DMS 273 treated with DMSO at 0.1 percent for 48 hours (cell line): ENCODE results near the gene NR2F1-AS1.
"Not testable (repeated sequence)": the region's sequence is repeated elsewhere in the genome, so short reads cannot be mapped to it uniquely, and the experiment has no call there.

ENCODE experiments used
- DNase-seq: peaks from one replicate; lab custom pipeline; 2025; lab: John Stamatoyannopoulos, UW

The NR2F1-AS1 gene

DNA sequence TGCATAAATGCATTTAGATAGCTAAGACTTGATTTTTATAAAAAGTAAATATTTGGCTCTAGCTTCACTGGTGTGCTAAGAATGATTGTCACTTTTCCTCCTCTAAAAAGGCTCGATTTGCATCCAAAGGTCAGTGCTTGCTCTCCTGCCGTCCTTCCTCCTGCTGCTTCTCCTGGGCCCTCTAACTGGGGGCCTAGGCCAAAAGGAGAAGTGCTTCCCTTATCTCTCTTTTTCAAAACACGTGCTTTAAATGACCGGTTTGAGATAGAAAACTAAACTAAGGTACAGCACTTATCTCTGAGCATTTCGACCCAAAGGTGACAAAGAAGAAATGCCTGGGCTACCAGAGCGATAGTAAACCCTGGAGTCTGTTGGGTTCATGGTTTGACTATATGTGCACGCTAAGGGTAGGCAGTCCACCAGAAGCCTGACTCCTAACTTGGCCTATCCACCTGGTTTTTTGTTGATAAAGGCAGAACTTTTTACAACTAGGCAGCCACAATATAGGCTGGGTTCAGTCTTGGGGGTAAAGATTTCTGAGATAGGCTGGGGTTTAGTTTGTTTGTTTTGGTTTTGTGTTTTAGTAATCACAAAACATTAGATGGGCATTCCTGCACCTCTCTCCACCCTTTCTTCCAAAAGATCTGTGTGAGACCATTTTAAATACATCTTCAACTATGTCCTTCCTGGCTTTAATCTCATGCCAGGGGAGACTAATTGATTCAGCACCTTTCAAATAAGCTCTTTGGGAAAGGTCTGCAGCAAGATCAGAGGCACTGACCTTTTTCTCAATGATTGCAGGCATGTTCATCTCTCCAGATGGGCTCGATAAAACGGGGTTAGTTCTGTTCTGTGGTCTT is 3.8 kb downstream of the NR2F1-AS1 start:
- no peak for DNase-seq

DNA sequence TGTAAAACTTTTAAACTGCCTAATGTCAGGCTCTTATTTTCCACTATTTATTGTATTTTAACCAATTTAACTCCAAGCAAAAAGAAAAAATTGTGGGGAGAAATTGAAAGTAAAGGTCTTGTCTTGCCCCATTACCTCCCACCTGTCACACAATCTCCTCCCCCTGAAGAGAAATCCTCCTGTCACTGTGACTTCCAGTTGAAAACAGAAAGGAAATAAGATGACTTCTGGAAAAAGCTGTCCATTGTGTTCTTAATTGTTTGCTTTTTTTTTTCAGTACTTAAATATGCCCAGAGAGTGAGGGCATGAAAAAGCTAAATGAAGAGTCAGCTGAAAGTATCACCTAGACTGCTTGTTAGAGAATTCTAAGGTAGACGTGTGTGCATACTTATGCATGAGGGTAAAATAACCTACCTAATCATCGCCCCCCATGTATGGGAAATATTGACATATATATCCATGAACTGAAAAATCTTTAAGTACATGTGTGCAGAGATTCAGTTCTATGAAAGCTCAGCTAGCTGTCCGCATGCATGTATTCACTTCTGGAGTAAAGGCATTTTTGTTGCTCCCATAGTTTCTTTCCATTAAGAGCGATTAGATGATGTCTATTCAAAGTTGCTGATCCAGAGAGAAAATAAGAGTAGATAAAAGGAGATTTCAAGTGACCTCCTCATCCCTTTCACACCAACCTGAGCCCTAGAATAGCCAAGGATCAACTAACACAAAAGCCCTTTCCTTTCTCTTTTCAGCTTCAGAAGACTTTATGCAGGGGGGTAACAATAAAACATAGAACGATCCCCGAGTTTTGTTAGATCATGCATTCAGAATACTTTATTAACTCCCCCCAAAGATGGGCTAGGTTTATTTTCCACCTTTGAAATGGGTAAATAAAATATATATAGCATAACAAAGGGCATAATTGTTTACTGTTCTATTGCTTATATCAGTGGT is 5.3 kb downstream of the NR2F1-AS1 start:
- DNase-seq: no peak

DNA sequence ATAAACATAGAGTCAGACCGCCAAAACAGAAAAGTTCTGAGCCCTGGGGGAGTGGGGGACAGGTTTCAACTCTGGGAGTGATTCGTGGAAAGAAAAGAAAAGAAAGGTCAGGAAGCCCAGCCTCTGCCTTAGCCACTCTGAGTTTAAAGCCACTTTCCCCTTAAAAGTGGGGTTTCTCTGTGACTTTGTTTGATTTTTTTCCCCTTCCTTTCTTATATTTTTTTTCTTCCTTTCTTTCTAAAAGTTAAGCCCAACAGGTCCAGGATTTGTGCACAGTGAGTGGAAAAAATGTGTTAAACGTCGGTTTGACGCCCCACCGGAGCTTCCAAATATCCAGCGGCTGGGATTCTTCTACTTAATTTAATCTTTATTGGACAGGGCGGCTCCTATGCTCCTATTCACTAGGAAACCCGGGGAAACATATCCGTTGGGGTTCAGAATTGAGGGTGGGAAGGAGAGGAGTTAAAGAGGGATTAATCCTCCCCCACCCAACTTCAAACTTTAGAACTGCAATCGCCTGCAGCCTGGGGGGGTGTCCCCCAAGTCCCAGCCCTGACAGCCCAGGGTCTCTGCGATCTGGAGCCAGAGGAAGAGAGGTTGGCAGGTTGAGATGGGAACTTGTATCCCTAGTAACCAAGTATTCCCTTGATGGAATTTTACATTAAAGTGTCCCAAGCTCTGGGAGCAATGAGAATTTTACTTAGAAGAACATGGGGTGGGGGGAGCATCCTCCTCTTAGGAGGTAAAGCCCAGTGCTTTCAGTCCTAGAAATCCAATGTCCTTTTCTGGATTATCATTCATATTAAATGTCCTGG is 6.3 kb downstream of the NR2F1-AS1 start:
- DNase-seq: no peak

DNA sequence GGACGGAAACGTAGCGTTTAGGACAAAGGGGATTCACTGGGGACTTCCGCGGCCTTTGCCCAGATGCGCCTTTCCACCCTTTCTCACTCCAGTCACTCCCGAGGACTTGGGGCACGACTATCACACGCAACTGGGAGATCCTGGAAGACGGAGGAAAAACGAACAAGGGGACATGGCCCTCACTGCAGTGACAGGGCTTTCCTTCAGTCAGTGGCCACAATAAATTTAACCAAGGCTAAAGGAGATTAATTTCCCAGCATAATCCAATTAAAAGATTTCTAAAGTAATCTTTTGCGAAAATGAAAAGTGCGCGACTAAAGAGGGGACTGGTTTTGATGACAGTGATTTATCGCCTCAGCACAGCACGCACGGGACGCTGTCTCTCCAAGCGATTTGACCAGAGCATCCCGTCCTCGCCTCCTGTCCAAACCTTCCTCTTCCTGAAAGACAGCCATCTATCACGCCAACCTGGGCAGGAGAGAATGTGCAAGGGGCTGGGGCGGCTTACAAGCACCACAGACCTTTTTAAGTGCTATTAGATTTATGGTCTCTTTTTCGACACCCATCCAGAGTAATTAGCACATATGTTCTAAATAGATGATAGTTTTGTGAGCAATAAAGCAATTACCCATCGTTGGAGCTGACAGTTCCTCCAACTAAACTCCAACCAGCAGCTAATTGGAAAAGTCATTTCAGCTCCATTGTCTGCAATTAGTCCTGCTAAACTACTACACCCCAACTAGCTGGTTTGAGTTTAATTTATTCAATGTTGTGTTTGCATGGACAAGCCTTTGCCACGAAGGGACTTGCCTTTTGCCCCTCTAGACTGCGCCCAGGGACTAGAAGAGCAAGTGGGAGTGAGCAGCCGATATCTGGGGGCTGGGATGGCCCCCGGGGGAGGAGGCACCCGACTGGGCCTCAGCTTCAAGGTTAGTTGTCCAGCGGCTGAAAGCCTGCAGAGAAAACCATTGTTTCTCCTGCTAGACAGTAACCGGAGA is 7.4 kb downstream of the NR2F1-AS1 start:
- DNase-seq: no peak

DNA sequence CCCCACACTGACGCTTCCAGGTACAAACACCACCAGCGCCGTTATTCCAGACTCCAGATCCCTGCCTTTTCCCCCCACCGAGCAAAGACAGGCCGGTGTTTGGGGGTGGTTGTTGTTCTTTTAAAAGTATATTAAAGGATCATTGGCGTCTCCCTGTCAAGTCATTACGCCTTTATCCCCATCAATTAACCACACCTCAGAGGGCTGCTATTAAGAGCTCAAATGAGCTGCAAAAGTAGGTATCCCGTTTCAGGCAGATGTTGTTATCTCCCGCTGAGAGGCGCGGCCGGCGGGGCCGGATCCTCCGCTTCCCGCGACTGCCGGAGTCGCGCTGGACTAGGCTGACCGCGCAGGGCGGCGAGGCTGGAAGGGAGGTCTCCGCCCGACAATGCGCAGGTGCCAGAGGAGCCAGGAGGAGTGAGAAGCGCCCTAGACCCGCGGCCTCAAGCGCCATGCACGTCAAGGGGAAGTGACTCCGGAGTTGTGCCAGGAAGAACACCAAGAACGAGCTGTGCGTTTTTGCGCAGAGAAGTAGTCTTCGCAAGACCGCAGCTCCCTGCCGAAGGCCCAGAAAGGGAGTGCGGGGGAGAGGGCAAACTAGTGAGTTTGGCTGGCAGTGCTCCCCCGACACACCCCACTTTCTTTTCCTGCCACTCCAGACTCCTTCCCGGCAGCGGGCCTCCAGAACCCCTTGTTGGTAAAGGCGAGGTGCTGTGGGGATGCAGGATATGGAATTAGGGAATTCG is 8.2 kb downstream of the NR2F1-AS1 start:
- no peak for DNase-seq

DNA sequence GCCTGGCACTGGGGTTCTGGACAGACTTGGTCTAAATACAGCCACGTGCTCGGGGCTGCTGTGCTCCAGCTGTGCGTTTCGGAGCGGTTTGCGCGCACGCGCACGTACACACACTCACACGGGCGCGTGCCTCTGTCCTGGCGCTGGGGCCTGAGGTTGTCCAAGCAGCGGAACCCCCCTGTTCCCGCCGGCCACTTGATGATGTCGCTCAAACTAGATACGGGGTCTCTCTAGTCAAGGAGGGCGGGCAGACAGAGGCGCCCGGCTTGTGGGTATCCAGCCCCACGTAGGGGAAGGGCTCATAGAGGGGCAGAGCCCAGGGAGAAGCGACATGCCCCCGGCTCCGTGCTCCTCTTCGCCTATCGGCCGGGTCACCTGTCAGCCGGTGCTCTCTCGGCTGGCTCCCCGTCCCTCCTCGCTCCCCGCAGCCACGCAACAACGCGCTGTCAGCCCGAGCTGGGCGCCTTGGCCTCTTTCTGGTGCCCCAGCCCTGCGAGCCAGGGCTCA is 8.9 kb downstream of the NR2F1-AS1 start:
- DNase-seq: no peak

DNA sequence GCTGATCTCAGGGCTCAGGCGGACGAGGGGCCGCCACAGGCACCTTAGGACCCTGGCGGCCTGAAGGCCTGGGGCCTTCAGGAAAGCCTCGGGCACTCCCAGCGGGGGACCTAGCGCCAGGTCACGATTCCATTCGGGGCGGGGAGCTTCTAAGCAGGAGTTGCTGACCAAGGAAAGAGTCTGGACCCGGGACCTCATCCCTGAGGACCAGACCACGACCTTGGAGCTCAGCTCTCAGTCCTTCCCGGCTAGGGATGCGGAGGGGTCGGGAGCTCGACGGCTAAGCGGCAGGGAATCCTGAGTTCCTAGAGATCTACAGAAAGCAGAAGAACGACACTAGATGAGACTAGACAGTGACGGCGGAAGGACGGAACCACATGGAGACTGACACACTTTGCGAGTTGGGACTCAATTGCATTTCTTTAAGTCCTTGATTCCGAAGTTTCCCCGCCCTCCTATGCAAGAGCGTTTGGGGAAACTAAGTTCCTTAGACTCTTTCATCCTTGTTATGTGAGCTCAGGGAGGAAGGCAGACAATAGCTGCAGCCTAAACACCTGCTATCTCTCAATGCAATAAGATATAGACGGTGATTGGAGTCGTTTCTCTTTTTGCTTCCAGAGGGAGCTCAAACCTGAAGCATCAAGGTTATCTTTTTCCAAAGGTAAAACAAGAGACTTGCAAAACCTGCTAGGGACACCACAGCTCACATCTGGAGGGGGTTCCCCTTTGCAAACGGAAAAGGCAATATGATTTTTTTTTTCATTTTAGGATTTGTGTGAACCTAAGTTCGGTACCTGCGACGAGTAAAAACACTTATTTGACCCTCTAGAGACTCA is 9.7 kb downstream of the NR2F1-AS1 start:
- no peak for DNase-seq

DNA sequence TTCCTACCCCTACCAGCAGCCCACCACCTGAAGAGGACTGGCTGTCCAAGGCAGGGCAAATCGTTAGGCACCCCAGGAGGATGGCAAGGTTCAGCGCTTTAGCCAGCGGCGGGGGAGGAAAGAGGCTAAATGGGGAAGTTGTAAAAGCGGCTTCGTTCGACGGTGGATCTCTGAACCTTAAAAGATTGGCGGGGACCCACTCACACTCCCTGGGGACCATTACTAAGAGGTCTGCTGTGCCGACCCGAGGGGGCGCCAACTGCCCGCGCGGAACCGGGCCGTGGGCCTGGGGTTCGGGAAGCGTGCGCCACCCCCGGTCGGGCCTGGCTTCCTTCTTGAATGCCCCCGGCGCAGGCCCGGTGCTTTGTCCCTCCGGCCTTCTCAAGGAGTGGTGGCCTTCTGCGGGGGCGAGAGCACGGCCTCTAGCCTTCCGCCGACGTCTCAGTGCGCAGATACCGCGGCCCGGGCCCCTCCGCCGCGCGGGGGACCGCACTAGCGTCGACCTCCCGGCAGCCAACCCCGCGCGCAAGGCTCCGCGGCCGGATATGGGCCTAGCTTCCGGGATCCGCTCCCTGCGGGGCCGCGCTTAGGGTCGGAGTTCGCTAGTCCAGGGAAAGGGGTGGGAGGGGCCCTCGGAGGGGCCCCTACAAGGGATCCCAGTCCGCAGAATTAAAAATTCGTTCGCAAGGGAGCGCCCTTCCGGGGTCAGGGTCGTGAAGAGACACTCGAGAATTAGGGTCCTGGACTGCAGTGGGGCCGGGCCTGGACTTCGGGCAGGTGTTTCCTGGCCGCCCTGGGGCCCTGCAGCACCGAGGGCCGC is 10.5 kb downstream of the NR2F1-AS1 start:
- no peak for DNase-seq

DNA sequence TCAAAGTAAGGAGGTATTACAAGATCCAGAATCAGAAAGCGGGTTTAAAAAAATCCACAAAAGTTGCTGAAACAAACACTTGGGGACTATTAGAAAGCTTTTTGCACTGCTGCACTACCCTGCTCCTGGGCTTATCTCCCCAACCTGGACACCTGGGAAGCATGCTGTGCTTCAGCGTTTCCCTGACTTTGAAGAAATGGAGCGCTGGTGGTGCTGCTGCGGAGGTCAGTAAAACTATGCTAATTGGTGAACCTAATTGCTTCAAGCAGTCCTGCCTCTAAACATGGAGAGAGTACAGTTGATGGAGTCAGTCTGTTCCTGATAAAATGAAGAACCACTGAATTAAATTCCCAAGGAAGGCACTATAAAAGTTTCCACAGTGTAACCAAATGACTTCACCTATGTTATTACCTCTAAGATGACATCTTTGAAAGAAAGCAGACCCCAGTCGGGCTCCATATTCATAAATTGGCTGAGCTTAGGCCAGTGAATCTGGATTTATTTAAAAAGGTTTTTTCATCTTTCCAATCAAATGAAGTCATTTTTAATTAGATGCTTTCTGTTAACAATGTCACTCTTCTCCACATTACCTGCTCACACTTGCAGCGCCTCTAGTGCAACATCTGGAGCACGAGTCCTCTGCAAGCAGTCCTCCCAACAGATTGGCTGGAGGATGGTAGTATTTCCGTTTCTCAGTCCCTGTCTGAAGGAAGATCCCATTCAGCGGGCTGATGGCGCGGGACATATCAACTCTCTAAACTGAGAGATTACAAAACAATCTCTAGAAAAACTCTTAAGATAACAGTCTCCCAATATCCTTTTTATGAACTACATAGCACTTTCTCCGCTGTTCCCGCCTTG is 11.5 kb downstream of the NR2F1-AS1 start:
- DNase-seq: no peak

DNA sequence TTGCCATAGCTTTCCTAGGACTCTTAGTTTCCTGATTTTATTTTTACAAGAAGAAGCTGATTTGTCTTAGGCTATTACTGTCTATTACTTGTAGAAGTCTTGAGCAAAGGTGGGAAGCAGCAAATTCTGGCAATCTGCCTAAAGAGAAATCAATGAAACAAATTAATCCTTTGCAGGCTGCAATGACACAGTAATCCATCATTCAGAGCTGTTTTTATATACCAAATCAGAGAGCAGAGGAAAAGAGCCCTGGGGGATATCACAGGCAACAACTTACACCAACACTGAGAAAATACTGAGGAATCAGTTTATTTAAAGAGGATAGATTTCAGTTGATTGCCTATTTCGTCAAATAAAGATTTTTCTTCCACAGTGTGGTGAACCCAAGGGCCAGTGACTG is 13.6 kb downstream of the NR2F1-AS1 start:
- DNase-seq: no peak

DNA sequence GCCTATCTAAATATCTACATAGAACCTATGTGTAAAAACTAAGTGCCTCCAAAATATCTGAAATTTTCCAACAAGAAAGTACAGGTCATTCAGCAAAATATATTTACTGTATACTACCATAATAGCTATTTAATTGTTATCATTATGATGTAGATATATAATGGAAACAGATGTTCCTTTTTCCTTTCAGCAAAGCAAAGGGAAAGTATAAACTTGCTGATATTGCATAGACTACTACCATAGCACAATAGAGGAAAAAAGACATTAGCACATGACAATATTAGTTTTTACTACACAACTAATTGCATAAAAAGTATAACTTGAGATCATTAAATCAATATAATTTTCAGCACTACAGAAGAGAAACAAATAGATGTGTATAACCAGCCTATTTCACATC is 14.9 kb downstream of the NR2F1-AS1 start:
- DNase-seq: no peak

DNA sequence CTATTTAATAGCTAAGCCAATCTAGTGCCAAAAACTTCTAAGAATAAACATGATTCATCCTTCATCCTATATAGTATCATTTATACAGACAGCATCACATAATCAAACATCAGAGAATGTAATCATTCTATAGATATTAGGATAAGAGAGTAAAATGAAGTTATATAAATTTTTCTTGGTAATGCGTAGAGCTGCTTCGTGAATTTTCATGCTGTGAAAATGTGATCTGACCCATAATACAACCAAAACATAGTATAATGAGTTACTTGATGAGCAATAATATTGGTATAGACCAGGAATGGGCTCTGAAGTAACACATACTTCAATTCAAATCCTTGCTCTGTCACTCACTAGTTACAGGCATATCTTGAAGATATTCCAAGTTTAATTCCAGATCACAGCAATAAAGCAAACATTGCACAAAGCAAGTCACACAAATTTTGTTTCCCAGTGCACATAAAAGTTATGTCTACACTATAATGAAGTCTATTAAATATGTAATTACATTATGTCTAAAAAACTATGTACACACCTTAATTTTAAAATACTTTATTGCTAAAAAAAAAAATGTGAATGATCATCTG is 23.9 kb downstream of the NR2F1-AS1 start:
- DNase-seq: no peak

DNA sequence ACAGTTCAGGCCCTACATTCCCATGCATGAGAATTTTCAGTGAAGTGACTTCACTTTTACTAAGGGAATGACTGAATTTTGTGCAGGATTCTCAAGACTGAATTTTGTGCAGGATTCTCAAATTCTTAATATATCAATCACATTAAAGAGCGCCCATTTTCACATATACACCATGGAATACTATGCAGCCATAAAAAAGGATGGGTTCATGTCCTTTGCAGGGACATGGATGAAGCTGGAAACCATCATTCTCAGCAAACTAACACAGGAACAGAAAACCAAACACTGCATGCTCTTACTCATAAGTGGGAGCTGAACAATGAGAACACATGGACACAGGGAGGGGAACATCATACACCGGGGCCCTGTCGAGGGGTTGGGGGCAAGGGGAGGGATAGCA is 31.4 kb downstream of the NR2F1-AS1 start:
- not testable (repeated sequence) for DNase-seq

DNA sequence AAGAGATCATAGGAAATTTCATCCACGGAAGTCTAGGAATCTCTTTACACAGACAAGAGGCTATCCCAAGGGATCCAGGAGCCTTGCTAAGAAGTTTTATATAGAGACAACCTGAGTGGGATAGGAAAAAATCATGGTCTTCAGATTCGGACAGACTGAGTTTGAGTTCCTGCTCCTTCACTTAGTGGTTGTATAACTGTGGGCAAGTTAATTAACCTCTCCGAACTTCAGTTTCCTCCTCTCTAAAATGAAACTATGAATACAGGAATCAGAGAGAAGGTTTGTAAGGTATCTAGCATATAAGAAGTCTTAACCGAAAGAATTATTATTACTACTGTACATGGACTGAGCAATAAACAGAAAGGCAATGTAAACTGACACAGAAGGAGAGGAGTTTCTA is 35.1 kb downstream of the NR2F1-AS1 start:
- no peak for DNase-seq

DNA sequence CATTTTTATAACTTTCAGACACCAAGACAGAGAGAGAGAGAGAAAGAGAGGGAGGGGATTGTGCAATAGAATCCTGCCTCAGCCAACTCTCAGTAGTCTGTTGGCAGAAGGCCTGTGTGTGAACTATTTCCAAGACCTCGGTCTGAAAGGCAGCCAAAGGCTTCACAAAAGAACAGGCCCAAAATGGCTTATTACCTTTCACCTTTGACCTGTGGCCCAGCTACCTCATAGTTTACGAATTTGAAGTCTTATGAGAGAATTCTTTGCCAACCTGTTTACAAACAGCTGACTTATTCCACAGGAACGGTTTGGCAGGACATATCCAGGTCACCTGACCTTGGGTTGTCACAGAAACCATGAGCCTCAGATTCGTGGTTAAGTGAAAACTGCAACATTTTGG is 48.6 kb downstream of the NR2F1-AS1 start:
- no peak for DNase-seq

DNA sequence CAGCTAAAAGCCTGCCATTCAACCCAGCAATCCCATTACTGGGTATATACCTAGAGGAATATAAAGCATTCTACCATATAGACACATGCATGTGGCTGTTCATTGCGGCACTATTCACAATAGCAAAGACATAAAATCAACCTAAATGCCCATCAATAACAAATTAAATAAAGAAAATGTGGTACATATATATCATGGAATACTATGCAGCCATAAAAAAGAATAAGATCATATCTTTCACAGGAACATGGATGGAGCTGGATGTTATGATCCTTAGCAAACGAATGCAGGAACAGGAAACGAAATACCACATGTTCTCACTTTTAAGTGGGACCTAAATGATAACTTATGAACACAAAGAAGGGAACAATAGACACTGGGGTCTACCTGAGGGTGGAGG is 59.2 kb downstream of the NR2F1-AS1 start:
- not testable (repeated sequence) for DNase-seq

DNA sequence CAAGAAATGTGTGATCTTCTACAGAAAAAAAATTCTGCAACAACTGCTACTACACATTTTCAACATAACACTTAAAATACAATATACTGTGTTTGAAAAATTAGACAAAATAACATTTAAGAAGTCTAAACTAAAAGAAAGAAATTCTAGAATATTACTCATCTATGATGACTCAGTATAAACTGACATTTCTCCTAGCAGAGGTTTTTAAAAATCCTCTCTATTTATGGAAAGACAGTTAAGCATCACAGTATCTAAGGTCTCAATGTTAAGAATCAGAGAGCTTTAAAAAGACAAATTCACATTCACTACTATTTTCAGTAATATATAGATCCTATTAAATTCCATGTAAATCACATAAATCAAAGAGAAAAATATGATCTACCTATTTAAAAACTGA is 61.3 kb downstream of the NR2F1-AS1 start:
- DNase-seq: no peak
